ENCODE measurements around the gene FERMT1.

GRCh38 chr20:6045566-6045965, 77.3 kb downstream of the FERMT1 start:
- TF ChIP-seq CTCF (conservative IDR thresholded peaks at IDR 0.05) (no peak), ZFX (IDR thresholded peaks at IDR 0.05) (no peak)

Data from C4-2B (cell line).